Cerebellar cortex (tissue), 1 donor: ENCODE measurements around the gene CRBN.

ENCODE experiments used
- DNase-seq: peaks from one replicate; pipeline ENCODE4 v3.0.0-alpha.2; 2015; ENCODE audit warnings: low spot score

The CRBN gene

DNA sequence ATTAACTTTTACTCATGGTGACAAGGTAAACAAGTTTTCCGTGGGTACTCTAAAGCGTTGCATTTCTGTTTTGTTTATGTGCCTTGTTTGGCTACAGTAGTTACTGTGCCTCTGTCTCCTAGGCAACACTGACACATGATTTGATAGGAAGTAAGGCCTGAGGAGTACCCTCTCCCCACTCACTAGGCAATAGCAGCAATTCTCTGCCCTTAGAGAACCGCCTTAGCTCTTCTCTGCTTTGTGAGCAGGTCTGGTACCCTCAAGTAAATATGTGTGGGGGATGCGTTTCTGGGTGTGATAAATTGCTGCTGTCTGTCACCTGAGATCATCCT lies 69.2 kb downstream of the CRBN start, which contains the start of gene IL5RA:
TSS of gene IL5RA (minus strand) at position 76 of the 332 bp plus-strand sequence. CDS start 5,390 bp downstream, outside the sequence.
- no peak for DNase-seq

GRCh38 chr3:3109407-3110298 lies 69.8 kb downstream of the CRBN start:
- no peak for DNase-seq

DNA sequence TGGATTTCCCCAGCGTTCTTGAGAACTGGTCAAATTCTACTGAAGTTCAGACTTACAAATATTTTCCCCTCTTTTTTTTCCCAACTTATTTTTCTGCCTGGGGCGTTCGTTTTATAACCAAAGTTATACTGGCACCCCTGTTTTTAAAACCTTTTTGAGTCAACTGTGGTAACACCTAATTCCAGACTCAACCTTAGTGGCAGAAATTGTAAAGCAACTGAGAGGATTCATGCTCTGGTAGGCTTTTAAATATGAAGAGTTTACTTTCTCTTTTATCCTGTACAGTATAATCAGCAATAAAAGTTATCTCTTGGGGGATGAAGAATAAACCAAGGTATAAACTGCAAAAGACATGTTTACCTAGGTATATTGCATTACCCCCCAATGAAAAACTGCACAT lies 71.6 kb downstream of the CRBN start:
- no peak for DNase-seq

GRCh38 chr3:3107181-3107580 lies 72.3 kb downstream of the CRBN start:
- no peak for DNase-seq

DNA sequence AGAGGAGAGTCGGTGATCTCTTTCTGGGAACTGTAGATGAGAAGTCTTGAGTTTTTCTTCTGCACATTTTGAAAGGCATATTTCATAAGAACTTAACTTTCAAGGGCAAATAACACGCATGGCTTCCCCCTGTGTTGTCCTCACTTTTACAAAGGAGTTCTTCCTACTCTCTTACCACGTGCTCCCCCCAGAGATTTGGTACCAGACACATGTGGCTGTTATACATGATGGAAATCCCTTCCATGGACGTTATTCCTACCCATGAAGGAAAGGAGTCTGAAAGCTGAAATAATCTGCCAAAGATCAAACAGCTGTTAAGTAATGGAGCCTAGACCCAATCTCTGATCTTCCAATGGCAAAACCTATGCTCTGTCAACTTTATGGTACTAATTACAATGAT lies 73.7 kb downstream of the CRBN start:
- DNase-seq: no peak

GRCh38 chr3:3105246-3105645 lies 74.2 kb downstream of the CRBN start:
- no peak for DNase-seq

DNA sequence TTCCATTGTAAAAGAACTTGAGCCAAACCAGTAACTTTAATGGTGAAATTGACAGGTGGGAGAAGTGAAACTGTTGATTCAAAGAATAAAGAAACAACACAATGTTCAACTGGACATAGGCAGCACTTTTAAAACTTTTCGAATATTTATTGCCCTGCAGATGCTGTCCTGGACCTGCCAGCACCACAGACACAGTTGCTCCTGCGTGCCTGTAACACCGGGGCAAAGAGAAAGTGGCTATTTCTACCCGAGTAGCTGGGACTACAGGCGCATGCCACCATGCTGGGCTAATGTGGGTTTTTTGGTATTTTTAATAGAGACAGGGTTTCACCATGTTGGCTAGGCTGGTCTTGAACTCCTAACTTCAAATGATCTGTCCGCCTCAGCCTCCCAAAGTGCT lies 76.7 kb downstream of the CRBN start:
- DNase-seq: no peak

GRCh38 chr3:3101660-3102458 lies 77.6 kb downstream of the CRBN start:
- no peak for DNase-seq
